HUES48 (cell line): ENCODE measurements around the gene ZNF750.

Experiments used
- H3K27ac ChIP-seq: one replicate; pipeline ENCODE4 v1.7.0; 2013; ENCODE audit warnings: low read depth, low read length, inconsistent platforms
- H3K27me3 ChIP-seq: 2 replicates; pipeline ENCODE4 v1.6.1; 2013; ENCODE audit warnings: mild to moderate bottlenecking, low read length; ENCODE audit not compliant: control insufficient read depth, insufficient read depth
- H3K36me3 ChIP-seq: 2 replicates; pipeline ENCODE4 v1.6.1; 2013; ENCODE audit warnings: low read length; ENCODE audit not compliant: control insufficient read depth, insufficient read depth
- H3K4me1 ChIP-seq: 2 replicates; pipeline ENCODE4 v1.6.1; 2013; ENCODE audit warnings: mild to moderate bottlenecking, low read length; ENCODE audit not compliant: control insufficient read depth, insufficient read depth
- H3K4me3 ChIP-seq: 2 replicates; pipeline ENCODE4 v1.5.1; 2013; ENCODE audit warnings: mild to moderate bottlenecking, low read depth, low read length
- H3K9ac ChIP-seq: 2 replicates; pipeline ENCODE4 v1.6.1; 2013; ENCODE audit warnings: mild to moderate bottlenecking, low read depth, low read length, moderate library complexity
- H3K9me3 ChIP-seq: 2 replicates; pipeline ENCODE4 v1.6.1; 2013; ENCODE audit warnings: low read length; ENCODE audit not compliant: control insufficient read depth, insufficient read depth

Gene ZNF750

GRCh38 chr17:82864713-82865248 lies 25.0 kb upstream of the ZNF750 start:
- no peaks in the 10 kb centered on the region for H3K27me3 ChIP-seq
- no peak overlapping the region for H3K4me3 ChIP-seq
- H3K4me1 ChIP-seq: no peaks in the 10 kb centered on the region
- H3K36me3 ChIP-seq: peaks cover 5% of the 10 kb centered on the region; the same call in 1 of the 2 replicates
- no peak overlapping the region for H3K9ac ChIP-seq
- H3K9me3 ChIP-seq: no peaks in the 10 kb centered on the region
- no peak overlapping the region for H3K27ac ChIP-seq

- Histone ChIP-seq H3K9me3 (no peaks in the 10 kb centered on the region), H3K9ac (no peak overlapping the region), H3K36me3 (peaks cover 5% of the 10 kb centered on the region; the same call in 1 of the 2 replicates), H3K4me3 (no peak overlapping the region), H3K4me1 (no peaks in the 10 kb centered on the region), H3K27me3 (no peaks in the 10 kb centered on the region), H3K27ac (peak overlapping the region; percentile 9)
Observed at GRCh38 chr17:82863941-82864712, 24.3 kb upstream of the ZNF750 start.

GRCh38 chr17:82863383-82863940 lies 23.6 kb upstream of the ZNF750 start:
- H3K36me3 ChIP-seq: peaks cover 5% of the 10 kb centered on the region; the same call in 1 of the 2 replicates
- no peaks in the 10 kb centered on the region for H3K4me1 ChIP-seq
- no peak overlapping the region for H3K27ac ChIP-seq
- no peaks in the 10 kb centered on the region for H3K27me3 ChIP-seq
- H3K9ac ChIP-seq: no peak overlapping the region
- H3K4me3 ChIP-seq: no peak overlapping the region
- H3K9me3 ChIP-seq: no peaks in the 10 kb centered on the region

- no peaks in the 10 kb centered on the region for H3K4me1 ChIP-seq
- H3K36me3 ChIP-seq: peaks cover 5% of the 10 kb centered on the region; the same call in 1 of the 2 replicates
- H3K9me3 ChIP-seq: no peaks in the 10 kb centered on the region
- H3K27ac ChIP-seq: no peak overlapping the region
- H3K9ac ChIP-seq: no peak overlapping the region
- H3K4me3 ChIP-seq: no peak overlapping the region
- no peaks in the 10 kb centered on the region for H3K27me3 ChIP-seq
Observed at GRCh38 chr17:82862737-82863382, 23.0 kb upstream of the ZNF750 start.

GRCh38 chr17:82862191-82862590 lies 22.4 kb upstream of the ZNF750 start:
- no peaks in the 10 kb centered on the region for H3K4me1 ChIP-seq
- no peak overlapping the region for H3K9ac ChIP-seq
- no peak overlapping the region for H3K4me3 ChIP-seq
- H3K9me3 ChIP-seq: no peaks in the 10 kb centered on the region
- H3K27ac ChIP-seq: no peak overlapping the region
- H3K36me3 ChIP-seq: peaks cover 5% of the 10 kb centered on the region; the same call in 1 of the 2 replicates
- H3K27me3 ChIP-seq: no peaks in the 10 kb centered on the region

GRCh38 chr17:82861393-82861775 lies 21.6 kb upstream of the ZNF750 start:
- Histone ChIP-seq H3K9ac (no peak overlapping the region), H3K27me3 (no peaks in the 10 kb centered on the region), H3K4me1 (no peaks in the 10 kb centered on the region), H3K4me3 (no peak overlapping the region), H3K27ac (no peak overlapping the region), H3K36me3 (no peaks in the 10 kb centered on the region), H3K9me3 (no peaks in the 10 kb centered on the region)

GRCh38 chr17:82860606-82861392 lies 21.0 kb upstream of the ZNF750 start:
- H3K27me3 ChIP-seq: no peaks in the 10 kb centered on the region
- no peaks in the 10 kb centered on the region for H3K9me3 ChIP-seq
- H3K4me3 ChIP-seq: no peak overlapping the region
- H3K4me1 ChIP-seq: no peaks in the 10 kb centered on the region
- no peak overlapping the region for H3K27ac ChIP-seq
- H3K9ac ChIP-seq: no peak overlapping the region
- no peaks in the 10 kb centered on the region for H3K36me3 ChIP-seq

- no peak overlapping the region for H3K9ac ChIP-seq
- peak overlapping the region; percentile 39 for H3K27ac ChIP-seq
- no peak overlapping the region for H3K4me3 ChIP-seq
Observed at GRCh38 chr17:82859431-82860403, 19.9 kb upstream of the ZNF750 start.

GRCh38 chr17:82858376-82859126 lies 18.7 kb upstream of the ZNF750 start:
- Histone ChIP-seq H3K27me3 (no peaks in the 10 kb centered on the region), H3K9me3 (no peaks in the 10 kb centered on the region), H3K36me3 (0 out of 2 replicates have a peak, but pooled peaks cover 16% of the 10 kb centered on the region), H3K9ac (no peak overlapping the region), H3K27ac (peak overlapping the region; percentile 42), H3K4me1 (no peaks in the 10 kb centered on the region), H3K4me3 (no peak overlapping the region)

More at GRCh38 chr17:82859431-82860403, 19.9 kb upstream of the ZNF750 start:
- no peaks in the 10 kb centered on the region for H3K27me3 ChIP-seq
- H3K9me3 ChIP-seq: no peaks in the 10 kb centered on the region
- 0 out of 2 replicates have a peak, but pooled peaks cover 7% of the 10 kb centered on the region for H3K36me3 ChIP-seq
- no peaks in the 10 kb centered on the region for H3K4me1 ChIP-seq
